NCI-H1694 treated with DMSO at 0.1 percent for 48 hours (cell line): ENCODE measurements around the gene CACNG1.
"Not testable (repeated sequence)": the region's sequence is repeated elsewhere in the genome, so short reads cannot be mapped to it uniquely, and the experiment has no call there.

ENCODE experiments used
- DNase-seq: peaks from one replicate; lab custom pipeline; 2025; lab: John Stamatoyannopoulos, UW

CACNG1 gene

GRCh38 chr17:67025216-67025792 is 19.1 kb upstream of the CACNG1 start:
- no peak for DNase-seq

- no peak for DNase-seq
Measured at GRCh38 chr17:67026341-67026740, 18.0 kb upstream of the CACNG1 start.

GRCh38 chr17:67027031-67027628 is 17.2 kb upstream of the CACNG1 start:
- DNase-seq = no peak

GRCh38 chr17:67030641-67031040 is 13.7 kb upstream of the CACNG1 start:
- no peak for DNase-seq

- DNase-seq = no peak
Measured at GRCh38 chr17:67032382-67032781, 12.0 kb upstream of the CACNG1 start.

GRCh38 chr17:67032985-67033384 is 11.4 kb upstream of the CACNG1 start:
- DNase-seq = no peak

- no peak for DNase-seq
Measured at GRCh38 chr17:67033613-67034012, 10.7 kb upstream of the CACNG1 start.

GRCh38 chr17:67035131-67036083 is 8.9 kb upstream of the CACNG1 start:
- no peak for DNase-seq

- DNase-seq = no peak
Measured at GRCh38 chr17:67038861-67039365, 5.4 kb upstream of the CACNG1 start.

- DNase-seq = no peak
Measured at GRCh38 chr17:67040652-67041051, 3.7 kb upstream of the CACNG1 start.

- DNase-seq = not testable (repeated sequence)
Measured at GRCh38 chr17:67041119-67041518, 3.2 kb upstream of the CACNG1 start.

GRCh38 chr17:67041531-67041930 is 2.8 kb upstream of the CACNG1 start:
- DNase-seq = no peak

- DNase-seq = no peak
Measured at GRCh38 chr17:67041941-67042899, 2.1 kb upstream of the CACNG1 start.

GRCh38 chr17:67043283-67043682 is 1.1 kb upstream of the CACNG1 start:
- DNase-seq = no peak

GRCh38 chr17:67044940-67045339 is 586 bp downstream of the CACNG1 start:
- no peak for DNase-seq

GRCh38 chr17:67046398-67046797 is 2.0 kb downstream of the CACNG1 start:
- no peak for DNase-seq

GRCh38 chr17:67047382-67047781 is 3.0 kb downstream of the CACNG1 start:
- DNase-seq = no peak

GRCh38 chr17:67049025-67049739 is 4.8 kb downstream of the CACNG1 start:
- no peak for DNase-seq

GRCh38 chr17:67050066-67050465 is 5.7 kb downstream of the CACNG1 start:
- no peak for DNase-seq

GRCh38 chr17:67050471-67051154 is 6.3 kb downstream of the CACNG1 start:
- no peak for DNase-seq
